CD14-positive monocyte (primary cell): ENCODE measurements around the gene MS4A4A. TPM values are rescaled to one million over a fixed set of nuclear protein-coding genes. Genes with fewer than 3 reads are reported as not detected.

ENCODE experiments used
- DNase-seq, 3 donors: peaks; one replicate each; pipeline ENCODE4 v3.0.0-alpha.2; 2011 to 2022
- H2AFZ ChIP-seq: 2 replicates; pipeline ENCODE4 v1.6.0; 2012; ENCODE audit warnings: mild to moderate bottlenecking, low read depth, low read length, inconsistent platforms; ENCODE audit not compliant: insufficient read depth, poor library complexity, severe bottlenecking
- H3K27ac ChIP-seq, 2 donors: 1 replicate in 1 of 2; 2 replicates in 1 of 2; pipeline ENCODE4 v1.5.1; 2012 to 2013; ENCODE audit warnings: low read length in 2 of 2, control low read depth in 1 of 2, inconsistent platforms in 1 of 2, low read depth in 1 of 2, mild to moderate bottlenecking in 1 of 2
- H3K27me3 ChIP-seq, 2 donors: one replicate each; pipeline versions ENCODE4 v1.6.0 to v1.6.1; 2011 to 2013; ENCODE audit warnings: low read length in 2 of 2; ENCODE audit not compliant: control insufficient read depth in 2 of 2, insufficient read depth in 2 of 2
- H3K36me3 ChIP-seq, 2 donors: replicated peaks in 1 of 2; 1 replicate in 1 of 2; 2 replicates in 1 of 2; pipeline versions ENCODE4 v1.5.1 to v1.6.1; 2012 to 2013; ENCODE audit warnings: low read length in 2 of 2, control low read depth in 1 of 2, inconsistent platforms in 1 of 2, mild to moderate bottlenecking in 1 of 2; ENCODE audit not compliant: insufficient read depth in 2 of 2, control insufficient read depth in 1 of 2
- H3K4me1 ChIP-seq, 2 donors: 1 replicate in 1 of 2; 2 replicates in 1 of 2; pipeline versions ENCODE4 v1.5.1 to v1.6.1; 2012 to 2013; ENCODE audit warnings: low read length in 2 of 2, control low read depth in 1 of 2, inconsistent platforms in 1 of 2, mild to moderate bottlenecking in 1 of 2, moderate library complexity in 1 of 2; ENCODE audit not compliant: insufficient read depth in 2 of 2, control insufficient read depth in 1 of 2
- H3K4me2 ChIP-seq: replicated peaks from 2 replicates; pipeline ENCODE3; 2012; ENCODE audit warnings: low read length, moderate library complexity, mild to moderate bottlenecking; ENCODE audit not compliant: poor library complexity, severe bottlenecking; ENCODE audit errors: extremely low read depth
- H3K4me3 ChIP-seq, 3 experiments: fragments of 200-600 bp in 1 of 3; sonication (generic) in 1 of 3; replicated peaks in 1 of 3; 1 replicate in 2 of 3; 2 replicates in 1 of 3; pipeline ENCODE4 v1.5.1; 2011 to 2013; ENCODE audit warnings: low read length in 3 of 3, mild to moderate bottlenecking in 3 of 3, control low read depth in 2 of 3, low read depth in 2 of 3, inconsistent platforms in 1 of 3, moderate library complexity in 1 of 3
- H3K79me2 ChIP-seq: 2 replicates; pipeline ENCODE4 v1.6.0; 2012; ENCODE audit warnings: mild to moderate bottlenecking, control low read depth, inconsistent platforms, low read length, moderate library complexity; ENCODE audit not compliant: insufficient read depth
- H3K9ac ChIP-seq: 2 replicates; pipeline ENCODE4 v1.6.0; 2017; ENCODE audit warnings: low read length, mild to moderate bottlenecking; ENCODE audit not compliant: insufficient read depth, poor library complexity, severe bottlenecking
- H3K9me3 ChIP-seq, 2 donors: replicated peaks in 1 of 2; 1 replicate in 1 of 2; 2 replicates in 1 of 2; pipeline versions ENCODE4 v1.5.1 to v1.6.1; 2012 to 2013; ENCODE audit warnings: low read length in 2 of 2, control low read depth in 1 of 2; ENCODE audit not compliant: control insufficient read depth in 1 of 2, insufficient read depth in 1 of 2
- H4K20me1 ChIP-seq: 2 replicates; pipeline ENCODE4 v1.6.0; 2012; ENCODE audit warnings: mild to moderate bottlenecking, low read length, control low read depth, moderate library complexity; ENCODE audit not compliant: insufficient read depth
- H3K27ac Mint-ChIP-seq, 7 donors: one replicate each; pipeline ENCODE4 v1.8.0; 2020; ENCODE audit warnings: mild to moderate bottlenecking in 7 of 7, mixed read lengths in 7 of 7, moderate library complexity in 6 of 7, inconsistent platforms in 2 of 7
- H3K27me3 Mint-ChIP-seq, 3 donors: one replicate each; pipeline ENCODE4 v1.8.0; 2021 to 2022; ENCODE audit warnings: low read depth in 3 of 3, mild to moderate bottlenecking in 3 of 3, mixed read lengths in 3 of 3, moderate library complexity in 3 of 3, inconsistent platforms in 1 of 3
- H3K36me3 Mint-ChIP-seq, 2 donors: one replicate each; pipeline ENCODE4 v1.8.0; 2020; ENCODE audit warnings: mixed read lengths in 2 of 2, inconsistent platforms in 1 of 2, mild to moderate bottlenecking in 1 of 2
- H3K4me1 Mint-ChIP-seq: one replicate; pipeline ENCODE4 v1.8.0; 2020; ENCODE audit warnings: mild to moderate bottlenecking, mixed read lengths
- H3K4me3 Mint-ChIP-seq, 2 donors: one replicate each; pipeline ENCODE4 v1.8.0; 2020; ENCODE audit warnings: mild to moderate bottlenecking in 2 of 2, mixed read lengths in 2 of 2, moderate library complexity in 1 of 2
- H3K9me3 Mint-ChIP-seq, 7 donors: one replicate each; pipeline ENCODE4 v1.8.0; 2020 to 2022; ENCODE audit warnings: mixed read lengths in 7 of 7, mild to moderate bottlenecking in 6 of 7, moderate library complexity in 6 of 7, inconsistent platforms in 2 of 7
- CTCF ChIP-seq: fragments of 200-600 bp; IDR thresholded peaks from one replicate; pipeline ENCODE4 v1.8.0; 2022; ENCODE audit warnings: antibody characterized with exemption, mild to moderate bottlenecking
- WGBS: methylation state at CpG from one replicate; pipeline ENCODE4 v1.1.5; 2013; ENCODE audit warnings: missing lambda C conversion rate; ENCODE audit not compliant: insufficient coverage; 5-methylcytosine and 5-hydroxymethylcytosine counted together
- intact Hi-C, 2 donors: fragments of 100-400 bp; cut with micrococcal nuclease; formaldehyde crosslinking; loops; one replicate each; pipeline versions ENCODE4 v1.15.0 to v1.15.1; 2023
- polyA plus RNA-seq, 3 donors: library from polyadenylated mRNA; depleted of rRNA in 1 of 3; unstranded in 2 of 3; stranded (reverse) in 1 of 3; fragments of 300-500 nt in 2 of 3; fragments of >200 nt in 1 of 3; fragmentation: Illumina TruSeq in 2 of 3; gene quantifications; 1 replicate in 2 of 3; 2 replicates in 1 of 3; pipeline ENCODE4 v1.2.3, GENCODE V29; 2012 to 2021

The MS4A4A gene
- polyA plus RNA-seq, 3 donors, result 19.2 to 41.8 (median 27.4) TPM

GRCh38 chr11:60257956-60258722 lies 22.3 kb upstream of the MS4A4A start:
- Histone ChIP-seq H3K4me2 (no peak overlapping the region), H3K4me1 (peaks cover 11 to 18% of the 10 kb centered on the region in 2 donors), H4K20me1 (no peaks in the 10 kb centered on the region), H3K27ac (no peak overlapping the region), H3K9me3 (peaks cover 16 to 30% of the 10 kb centered on the region in 2 donors), H3K79me2 (no peaks in the 10 kb centered on the region), H2AFZ (no peak overlapping the region), H3K36me3 (no peaks in the 10 kb centered on the region), H3K27me3 (no peaks in the 10 kb centered on the region), H3K4me3 (no peak overlapping the region), H3K9ac (no peak overlapping the region)
- Mint-ChIP-seq H3K4me1 (peaks cover 28% of the 10 kb centered on the region), H3K36me3 (peaks cover 5 to 6% of the 10 kb centered on the region in 2 donors), H3K9me3 (peaks cover 13 to 28% (median 24%) of the 10 kb centered on the region in 7 donors), H3K27ac (no peak overlapping the region), H3K27me3 (peaks cover 0 to 5% (median 0%) of the 10 kb centered on the region in 3 donors), H3K4me3 (no peak overlapping the region)
- no CpG with 5 or more reads among the region's 4 CpGs for WGBS
- TF ChIP-seq CTCF, result no peak
- DNase-seq, result no peak
- intact Hi-C loops, result loop anchor here in 1 of 2 donors (10.0 kb wide), 1 partner anchor 433 kb away; no protein-coding TSS in a partner anchor

- WGBS, result no CpG with 5 or more reads among the region's 4 CpGs
- Mint-ChIP-seq H3K36me3 (peaks cover 0 to 6% of the 10 kb centered on the region in 2 donors), H3K27me3 (peaks cover 0 to 5% (median 0%) of the 10 kb centered on the region in 3 donors), H3K27ac (peak overlapping the region in 1 of 7 donors; percentile 52), H3K4me1 (peaks cover 26% of the 10 kb centered on the region), H3K9me3 (peaks cover 7 to 18% (median 14%) of the 10 kb centered on the region in 7 donors), H3K4me3 (no peak overlapping the region)
- intact Hi-C loops, result loop anchor here (5.0 to 10.0 kb wide), 2 partner anchors 224 to 356 kb away; no protein-coding TSS in a partner anchor
- Histone ChIP-seq H4K20me1 (no peaks in the 10 kb centered on the region), H3K27ac (no peak overlapping the region), H3K36me3 (no peaks in the 10 kb centered on the region), H3K4me3 (no peak overlapping the region), H3K4me1 (peaks cover 17 to 20% of the 10 kb centered on the region in 2 donors), H3K4me2 (no peak overlapping the region), H2AFZ (no peak overlapping the region), H3K9ac (no peak overlapping the region), H3K9me3 (peaks cover 5 to 18% of the 10 kb centered on the region in 2 donors), H3K27me3 (no peaks in the 10 kb centered on the region), H3K79me2 (no peaks in the 10 kb centered on the region)
- DNase-seq, result no peak
- TF ChIP-seq CTCF, result no peak
Measured at GRCh38 chr11:60261014-60261413, 19.5 kb upstream of the MS4A4A start.
